ENCODE measurements around the gene GUCY2D. TPM values are rescaled to one million over a fixed set of nuclear protein-coding genes. Genes with fewer than 3 reads are reported as not detected.
A peak's percentile ranks its signal among the peaks of the same experiment; 100 is the strongest.

Gene GUCY2D
- polyA plus RNA-seq, 1 donor from 2014 or later = 0.18 TPM

- Mint-ChIP-seq H3K4me1 (peaks cover 0 to 2% (median 1%) of the 10 kb centered on the region in 3 donors), H3K27me3 (peaks cover 12% of the 10 kb centered on the region), H3K27ac (no peak overlapping the region), H3K36me3 (peaks cover 2% of the 10 kb centered on the region), H3K4me3 (no peak overlapping the region), H3K9me3 (peaks cover 0 to 5% (median 4%) of the 10 kb centered on the region in 3 donors)
Observed at GRCh38 chr17:7982173-7982572, 20.2 kb upstream of the GUCY2D start.

GRCh38 chr17:7982666-7983065, 19.7 kb upstream of the GUCY2D start:
- Mint-ChIP-seq H3K4me1 (peaks cover 0 to 1% (median under 1%) of the 10 kb centered on the region in 3 donors), H3K9me3 (peaks cover 0 to 3% (median 2%) of the 10 kb centered on the region in 3 donors), H3K4me3 (no peak overlapping the region), H3K27ac (no peak overlapping the region), H3K27me3 (peaks cover 11% of the 10 kb centered on the region), H3K36me3 (peaks cover 2% of the 10 kb centered on the region)

GRCh38 chr17:7984904-7985303, 17.5 kb upstream of the GUCY2D start:
- H3K36me3 Mint-ChIP-seq = no peaks in the 10 kb centered on the region
- no peak overlapping the region for H3K4me3 Mint-ChIP-seq
- peaks cover 11% of the 10 kb centered on the region for H3K27me3 Mint-ChIP-seq
- H3K9me3 Mint-ChIP-seq = no peaks in the 10 kb centered on the region
- H3K4me1 Mint-ChIP-seq = peaks cover 6 to 8% (median 7%) of the 10 kb centered on the region in 3 donors
- H3K27ac Mint-ChIP-seq = no peak overlapping the region

GRCh38 chr17:7987112-7987893, 15.1 kb upstream of the GUCY2D start:
- Mint-ChIP-seq H3K27me3 (peaks cover 9% of the 10 kb centered on the region), H3K36me3 (no peaks in the 10 kb centered on the region), H3K4me1 (peaks cover 9 to 10% (median 9%) of the 10 kb centered on the region in 3 donors), H3K4me3 (no peak overlapping the region), H3K9me3 (no peaks in the 10 kb centered on the region), H3K27ac (no peak overlapping the region)

- H3K27ac Mint-ChIP-seq = peak overlapping the region; percentile 38 to 93 (median 75)
- H3K27me3 Mint-ChIP-seq = peaks cover 4% of the 10 kb centered on the region
- H3K9me3 Mint-ChIP-seq = no peaks in the 10 kb centered on the region
- H3K4me1 Mint-ChIP-seq = peaks cover 9 to 12% (median 10%) of the 10 kb centered on the region in 3 donors
- H3K36me3 Mint-ChIP-seq = no peaks in the 10 kb centered on the region
- H3K4me3 Mint-ChIP-seq = peak overlapping the region; percentile 9 to 94 (median 80)
Observed at GRCh38 chr17:7988750-7989178, 13.7 kb upstream of the GUCY2D start.

GRCh38 chr17:7989781-7990655, 12.4 kb upstream of the GUCY2D start:
- H3K27me3 Mint-ChIP-seq = no peaks in the 10 kb centered on the region
- H3K9me3 Mint-ChIP-seq = no peaks in the 10 kb centered on the region
- peaks cover 9 to 12% (median 10%) of the 10 kb centered on the region in 3 donors for H3K4me1 Mint-ChIP-seq
- peak overlapping the region; percentile 75 to 93 (median 83) for H3K27ac Mint-ChIP-seq
- H3K36me3 Mint-ChIP-seq = no peaks in the 10 kb centered on the region
- H3K4me3 Mint-ChIP-seq = peak overlapping the region; percentile 76 to 94 (median 85)

- Mint-ChIP-seq H3K9me3 (no peaks in the 10 kb centered on the region), H3K27ac (no peak overlapping the region), H3K4me3 (peak overlapping the region in 1 of 4 donors; percentile 5), H3K36me3 (no peaks in the 10 kb centered on the region), H3K4me1 (peaks cover 10 to 16% (median 15%) of the 10 kb centered on the region in 3 donors), H3K27me3 (peaks cover 6% of the 10 kb centered on the region)
Observed at GRCh38 chr17:7992516-7992915, 9.9 kb upstream of the GUCY2D start.

GRCh38 chr17:7992924-7993323, 9.5 kb upstream of the GUCY2D start:
- Mint-ChIP-seq H3K4me3 (peak overlapping the region in 1 of 4 donors; percentile 5), H3K27me3 (peaks cover 6% of the 10 kb centered on the region), H3K36me3 (no peaks in the 10 kb centered on the region), H3K27ac (no peak overlapping the region), H3K4me1 (peaks cover 10 to 16% (median 15%) of the 10 kb centered on the region in 3 donors), H3K9me3 (no peaks in the 10 kb centered on the region)

- H3K27ac Mint-ChIP-seq = no peak overlapping the region
- H3K36me3 Mint-ChIP-seq = no peaks in the 10 kb centered on the region
Observed at GRCh38 chr17:7993972-7994589, 8.3 kb upstream of the GUCY2D start.

GRCh38 chr17:7995724-7996123, 6.7 kb upstream of the GUCY2D start:
- Mint-ChIP-seq H3K9me3 (no peaks in the 10 kb centered on the region), H3K36me3 (no peaks in the 10 kb centered on the region), H3K27me3 (peaks cover 12% of the 10 kb centered on the region), H3K4me1 (peaks cover 0 to 9% (median 6%) of the 10 kb centered on the region in 3 donors), H3K27ac (peak overlapping the region in 1 of 3 donors; percentile 35), H3K4me3 (no peak overlapping the region)

More at GRCh38 chr17:7993972-7994589, 8.3 kb upstream of the GUCY2D start:
- no peak overlapping the region for H3K4me3 Mint-ChIP-seq
- H3K4me1 Mint-ChIP-seq = peaks cover 8 to 13% (median 11%) of the 10 kb centered on the region in 3 donors
- peaks cover 12% of the 10 kb centered on the region for H3K27me3 Mint-ChIP-seq
- no peaks in the 10 kb centered on the region for H3K9me3 Mint-ChIP-seq

GRCh38 chr17:7997186-7997585, 5.2 kb upstream of the GUCY2D start:
- H3K27ac Mint-ChIP-seq = no peak overlapping the region
- no peak overlapping the region for H3K4me3 Mint-ChIP-seq
- peaks cover 0 to 2% (median 0%) of the 10 kb centered on the region in 3 donors for H3K9me3 Mint-ChIP-seq
- H3K4me1 Mint-ChIP-seq = peaks cover 4 to 12% (median 11%) of the 10 kb centered on the region in 3 donors
- H3K36me3 Mint-ChIP-seq = peaks cover 4% of the 10 kb centered on the region
- peaks cover 16% of the 10 kb centered on the region for H3K27me3 Mint-ChIP-seq

GRCh38 chr17:8002721-8003593, 542 bp downstream of the GUCY2D start:
- Mint-ChIP-seq H3K9me3 (peaks cover 0 to 2% (median 0%) of the 10 kb centered on the region in 3 donors), H3K4me1 (peaks cover 6 to 9% (median 6%) of the 10 kb centered on the region in 3 donors), H3K36me3 (peaks cover 4% of the 10 kb centered on the region), H3K27me3 (peaks cover 20% of the 10 kb centered on the region), H3K27ac (no peak overlapping the region), H3K4me3 (no peak overlapping the region)

- Mint-ChIP-seq H3K36me3 (peaks cover 4% of the 10 kb centered on the region), H3K9me3 (peaks cover 0 to 2% (median 0%) of the 10 kb centered on the region in 3 donors), H3K27me3 (peaks cover 18% of the 10 kb centered on the region), H3K27ac (no peak overlapping the region), H3K4me1 (peaks cover 6 to 9% (median 6%) of the 10 kb centered on the region in 3 donors), H3K4me3 (no peak overlapping the region)
Observed at GRCh38 chr17:8003594-8004181, 1.3 kb downstream of the GUCY2D start.

Data from IgD-negative memory B cell (primary cell).